Liver (tissue), 3 donors: ENCODE data around the gene SNX9.

Experiments
- ATF3 ChIP-seq: IDR thresholded peaks from 2 replicates; pipeline ENCODE4 v1.6.1; 2016; ENCODE audit warnings: antibody characterized with exemption
- EGR1 ChIP-seq, 2 donors: IDR thresholded peaks; 2 replicates each; pipeline ENCODE4 v1.6.1; 2016 to 2018; ENCODE audit warnings: antibody characterized with exemption in 2 of 2, low read depth in 2 of 2
- FOXA1 ChIP-seq: IDR thresholded peaks from 2 replicates; pipeline ENCODE4 v1.6.1; 2016; ENCODE audit warnings: antibody characterized with exemption
- JUND ChIP-seq, 2 donors: IDR thresholded peaks; 2 replicates each; pipeline ENCODE4 v1.6.1; 2016; ENCODE audit warnings: antibody characterized with exemption in 2 of 2
- NR2F2 ChIP-seq: IDR thresholded peaks from 2 replicates; pipeline ENCODE4 v1.6.1; 2016; ENCODE audit warnings: antibody characterized with exemption
- RAD21 ChIP-seq, 2 donors: IDR thresholded peaks; 2 replicates each; pipeline ENCODE4 v1.6.1; 2016; ENCODE audit warnings: antibody characterized with exemption in 2 of 2, mild to moderate bottlenecking in 2 of 2
- SP1 ChIP-seq: IDR thresholded peaks from 2 replicates; pipeline ENCODE4 v1.6.1; 2018; ENCODE audit warnings: antibody characterized with exemption, mild to moderate bottlenecking
- TF ChIP-seq, protein P1 (sequence below): fragments of 150-350 bp; IDR thresholded peaks from 2 replicates; pipeline ENCODE4 v1.5.1; 2017; ENCODE audit warnings: improper control_type of control experiment, low read depth, low read length; ENCODE audit not compliant: missing input control
- TF ChIP-seq, protein P2 (sequence below): IDR thresholded peaks from 2 replicates; pipeline ENCODE4 v1.6.1; 2016; ENCODE audit warnings: antibody characterized with exemption, mild to moderate bottlenecking
- TF ChIP-seq, protein P3 (sequence below): IDR thresholded peaks from 2 replicates; pipeline ENCODE4 v1.6.1; 2016; ENCODE audit warnings: antibody characterized with exemption
- donor health status: healthy.
- donor health status: healthy.

GRCh38 chr6:157962601-157963302, 139.7 kb downstream of the SNX9 start:
- TF ChIP-seq, protein P1, sequence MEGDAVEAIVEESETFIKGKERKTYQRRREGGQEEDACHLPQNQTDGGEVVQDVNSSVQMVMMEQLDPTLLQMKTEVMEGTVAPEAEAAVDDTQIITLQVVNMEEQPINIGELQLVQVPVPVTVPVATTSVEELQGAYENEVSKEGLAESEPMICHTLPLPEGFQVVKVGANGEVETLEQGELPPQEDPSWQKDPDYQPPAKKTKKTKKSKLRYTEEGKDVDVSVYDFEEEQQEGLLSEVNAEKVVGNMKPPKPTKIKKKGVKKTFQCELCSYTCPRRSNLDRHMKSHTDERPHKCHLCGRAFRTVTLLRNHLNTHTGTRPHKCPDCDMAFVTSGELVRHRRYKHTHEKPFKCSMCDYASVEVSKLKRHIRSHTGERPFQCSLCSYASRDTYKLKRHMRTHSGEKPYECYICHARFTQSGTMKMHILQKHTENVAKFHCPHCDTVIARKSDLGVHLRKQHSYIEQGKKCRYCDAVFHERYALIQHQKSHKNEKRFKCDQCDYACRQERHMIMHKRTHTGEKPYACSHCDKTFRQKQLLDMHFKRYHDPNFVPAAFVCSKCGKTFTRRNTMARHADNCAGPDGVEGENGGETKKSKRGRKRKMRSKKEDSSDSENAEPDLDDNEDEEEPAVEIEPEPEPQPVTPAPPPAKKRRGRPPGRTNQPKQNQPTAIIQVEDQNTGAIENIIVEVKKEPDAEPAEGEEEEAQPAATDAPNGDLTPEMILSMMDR = no peak
- TF ChIP-seq, protein P2, sequence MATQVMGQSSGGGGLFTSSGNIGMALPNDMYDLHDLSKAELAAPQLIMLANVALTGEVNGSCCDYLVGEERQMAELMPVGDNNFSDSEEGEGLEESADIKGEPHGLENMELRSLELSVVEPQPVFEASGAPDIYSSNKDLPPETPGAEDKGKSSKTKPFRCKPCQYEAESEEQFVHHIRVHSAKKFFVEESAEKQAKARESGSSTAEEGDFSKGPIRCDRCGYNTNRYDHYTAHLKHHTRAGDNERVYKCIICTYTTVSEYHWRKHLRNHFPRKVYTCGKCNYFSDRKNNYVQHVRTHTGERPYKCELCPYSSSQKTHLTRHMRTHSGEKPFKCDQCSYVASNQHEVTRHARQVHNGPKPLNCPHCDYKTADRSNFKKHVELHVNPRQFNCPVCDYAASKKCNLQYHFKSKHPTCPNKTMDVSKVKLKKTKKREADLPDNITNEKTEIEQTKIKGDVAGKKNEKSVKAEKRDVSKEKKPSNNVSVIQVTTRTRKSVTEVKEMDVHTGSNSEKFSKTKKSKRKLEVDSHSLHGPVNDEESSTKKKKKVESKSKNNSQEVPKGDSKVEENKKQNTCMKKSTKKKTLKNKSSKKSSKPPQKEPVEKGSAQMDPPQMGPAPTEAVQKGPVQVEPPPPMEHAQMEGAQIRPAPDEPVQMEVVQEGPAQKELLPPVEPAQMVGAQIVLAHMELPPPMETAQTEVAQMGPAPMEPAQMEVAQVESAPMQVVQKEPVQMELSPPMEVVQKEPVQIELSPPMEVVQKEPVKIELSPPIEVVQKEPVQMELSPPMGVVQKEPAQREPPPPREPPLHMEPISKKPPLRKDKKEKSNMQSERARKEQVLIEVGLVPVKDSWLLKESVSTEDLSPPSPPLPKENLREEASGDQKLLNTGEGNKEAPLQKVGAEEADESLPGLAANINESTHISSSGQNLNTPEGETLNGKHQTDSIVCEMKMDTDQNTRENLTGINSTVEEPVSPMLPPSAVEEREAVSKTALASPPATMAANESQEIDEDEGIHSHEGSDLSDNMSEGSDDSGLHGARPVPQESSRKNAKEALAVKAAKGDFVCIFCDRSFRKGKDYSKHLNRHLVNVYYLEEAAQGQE = no peak
- TF ChIP-seq JUND (IDR thresholded peaks at IDR 0.05) (no peak), NR2F2 (no peak), RAD21 (IDR thresholded peaks at IDR 0.05) (no peak), SP1 (no peak), FOXA1 (no peak), EGR1 (IDR thresholded peaks at IDR 0.05; ENCODE audit: low read depth in 2 of 2) (no peak), ATF3 (no peak)
- TF ChIP-seq, protein P3, sequence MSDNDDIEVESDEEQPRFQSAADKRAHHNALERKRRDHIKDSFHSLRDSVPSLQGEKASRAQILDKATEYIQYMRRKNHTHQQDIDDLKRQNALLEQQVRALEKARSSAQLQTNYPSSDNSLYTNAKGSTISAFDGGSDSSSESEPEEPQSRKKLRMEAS = no peak
